Mucosa of descending colon (tissue), 3 donors: ENCODE results near the gene SMIM36. TPM values are rescaled to one million over a fixed set of nuclear protein-coding genes. Genes with fewer than 3 reads are reported as not detected.

ENCODE experiments used
- ATAC-seq: fragments of 200-7000 bp; cut with Tn5 transposase; one replicate; pipeline ENCODE4 v1.9.1; 2020; ENCODE audit warnings: mild to moderate bottlenecking, moderate library complexity
- DNase-seq, 3 donors: peaks; one replicate each; pipeline ENCODE4 v3.0.0-alpha.2; 2020
- H3K36me3 ChIP-seq: fragments of 200-600 bp; one replicate; pipeline ENCODE4 v1.8.0; 2021; ENCODE audit warnings: low read depth, mild to moderate bottlenecking
- H3K4me1 ChIP-seq: fragments of 200-600 bp; one replicate; pipeline ENCODE4 v1.8.0; 2021; ENCODE audit warnings: low read depth, mild to moderate bottlenecking
- H3K4me3 ChIP-seq: fragments of 200-600 bp; one replicate; pipeline ENCODE4 v1.8.0; 2021; ENCODE audit warnings: mild to moderate bottlenecking
- H3K9me3 ChIP-seq: fragments of 200-600 bp; one replicate; pipeline ENCODE4 v1.8.0; 2021; ENCODE audit warnings: mild to moderate bottlenecking
- intact Hi-C, 2 donors: fragments of 100-400 bp; cut with DNase I in 1 of 2; cut with micrococcal nuclease in 1 of 2; formaldehyde crosslinking; loops; one replicate each; pipeline versions ENCODE4 v1.11.0 to v1.11.1; 2022; cut with DNase I, micrococcal nuclease
- total RNA-seq, 3 donors: library from RNA; stranded (reverse); fragmentation: NEBNext Ultra II Directional in 2 of 3; extraction: Animal tissue kit (Norgen Biotek cat#: 25700) in 2 of 3; gene quantifications; one replicate each; pipeline versions ENCODE4 v1.2.1 to v1.2.4, GENCODE V29; 2021 to 2023
- TF ChIP-seq, protein P1 (sequence below): fragments of 200-600 bp; IDR thresholded peaks from one replicate; pipeline ENCODE4 v1.8.0; 2022; ENCODE audit warnings: antibody characterized with exemption, mild to moderate bottlenecking
- donor health status: DM: no; HTN: no; CAD: no; lungs with moderate emphysema.
- donor health status: DM: no; HTN: no; CAD: no.
- donor health status: DM: no; HTN: yes; CAD: no.

Gene SMIM36
- total RNA-seq, 3 donors from 2014 or later = not detected

DNA sequence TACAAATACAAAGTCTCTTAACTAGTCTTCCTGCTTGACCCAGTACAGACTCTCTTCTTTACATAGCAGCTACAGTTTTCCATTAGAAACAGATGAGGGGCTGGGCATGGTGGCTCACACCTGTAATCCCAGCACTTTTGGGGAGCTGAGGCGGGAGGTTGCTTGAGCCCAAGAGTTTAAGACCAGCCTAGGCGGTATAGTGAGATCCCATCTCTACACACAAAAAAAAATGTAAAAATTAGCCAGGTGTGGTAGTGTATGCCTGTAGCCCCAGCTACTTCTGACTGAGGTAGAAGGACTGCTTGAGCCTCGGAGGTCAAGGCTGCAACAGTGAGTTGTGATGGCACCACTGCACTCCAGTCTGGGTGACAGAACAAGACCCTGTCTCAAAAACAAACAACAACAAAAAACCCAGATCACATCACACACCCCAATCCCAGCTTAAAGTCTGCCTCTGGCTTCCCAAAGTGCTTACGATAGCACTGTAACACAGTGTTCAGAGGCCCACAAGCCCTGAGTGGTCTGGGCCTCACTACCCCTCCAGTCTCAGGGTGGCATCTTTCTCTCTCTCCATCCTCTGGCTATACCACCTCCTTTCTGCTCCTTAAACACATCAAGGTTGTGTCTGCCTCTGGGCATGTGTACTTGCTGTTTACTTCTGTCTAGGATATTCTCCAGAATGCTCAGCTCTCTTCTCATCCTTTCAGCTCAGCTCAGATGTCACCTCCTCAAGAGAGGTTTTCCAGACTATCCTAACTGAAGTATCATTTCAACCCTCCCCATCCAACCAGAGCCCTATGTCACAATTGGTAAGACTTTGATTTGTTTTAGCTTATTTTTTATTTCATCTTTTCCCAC lies 93.6 kb downstream of the SMIM36 start:
- Histone ChIP-seq H3K4me1 (peaks cover 6% of the 10 kb centered on the region), H3K4me3 (no peak overlapping the region), H3K36me3 (no peaks in the 10 kb centered on the region), H3K9me3 (no peaks in the 10 kb centered on the region)
- intact Hi-C loops = no loop called here
- ATAC-seq = no peak
- TF ChIP-seq, protein P1, sequence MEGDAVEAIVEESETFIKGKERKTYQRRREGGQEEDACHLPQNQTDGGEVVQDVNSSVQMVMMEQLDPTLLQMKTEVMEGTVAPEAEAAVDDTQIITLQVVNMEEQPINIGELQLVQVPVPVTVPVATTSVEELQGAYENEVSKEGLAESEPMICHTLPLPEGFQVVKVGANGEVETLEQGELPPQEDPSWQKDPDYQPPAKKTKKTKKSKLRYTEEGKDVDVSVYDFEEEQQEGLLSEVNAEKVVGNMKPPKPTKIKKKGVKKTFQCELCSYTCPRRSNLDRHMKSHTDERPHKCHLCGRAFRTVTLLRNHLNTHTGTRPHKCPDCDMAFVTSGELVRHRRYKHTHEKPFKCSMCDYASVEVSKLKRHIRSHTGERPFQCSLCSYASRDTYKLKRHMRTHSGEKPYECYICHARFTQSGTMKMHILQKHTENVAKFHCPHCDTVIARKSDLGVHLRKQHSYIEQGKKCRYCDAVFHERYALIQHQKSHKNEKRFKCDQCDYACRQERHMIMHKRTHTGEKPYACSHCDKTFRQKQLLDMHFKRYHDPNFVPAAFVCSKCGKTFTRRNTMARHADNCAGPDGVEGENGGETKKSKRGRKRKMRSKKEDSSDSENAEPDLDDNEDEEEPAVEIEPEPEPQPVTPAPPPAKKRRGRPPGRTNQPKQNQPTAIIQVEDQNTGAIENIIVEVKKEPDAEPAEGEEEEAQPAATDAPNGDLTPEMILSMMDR = no peak
- DNase-seq = no peak

DNA sequence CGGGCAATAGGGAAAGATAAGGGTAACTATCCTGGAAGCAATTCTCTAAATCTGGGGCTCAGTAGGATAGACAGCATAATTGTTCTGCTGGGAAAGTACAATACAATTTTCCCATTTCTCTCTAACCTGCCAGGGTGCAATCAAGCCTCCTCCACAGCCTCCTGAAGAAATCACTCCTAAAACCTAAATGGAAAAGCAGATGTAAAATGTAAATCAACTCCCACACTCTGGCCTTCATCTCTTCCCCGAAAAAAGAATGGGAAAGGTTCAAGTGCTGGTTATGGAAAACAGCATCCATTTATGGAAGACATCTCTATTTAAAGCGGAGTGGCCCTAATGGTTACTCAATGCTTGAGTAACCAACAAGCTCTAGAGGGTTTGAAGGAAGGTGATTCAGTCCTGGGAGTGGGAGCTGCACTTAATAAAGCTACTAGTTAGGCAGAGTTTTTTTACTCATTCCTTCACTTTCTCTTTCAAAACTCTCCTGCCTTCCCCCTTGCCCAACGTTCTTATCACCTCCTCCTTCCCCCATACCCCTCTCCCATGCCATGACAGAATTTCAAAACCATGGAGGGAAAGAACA lies 94.7 kb downstream of the SMIM36 start:
- no peak for DNase-seq
- H3K4me3 ChIP-seq = no peak overlapping the region
- intact Hi-C loops = no loop called here
- no peaks in the 10 kb centered on the region for H3K4me1 ChIP-seq
- no peak for ATAC-seq
- no peaks in the 10 kb centered on the region for H3K9me3 ChIP-seq
- no peaks in the 10 kb centered on the region for H3K36me3 ChIP-seq
- TF ChIP-seq, protein P1 = no peak

DNA sequence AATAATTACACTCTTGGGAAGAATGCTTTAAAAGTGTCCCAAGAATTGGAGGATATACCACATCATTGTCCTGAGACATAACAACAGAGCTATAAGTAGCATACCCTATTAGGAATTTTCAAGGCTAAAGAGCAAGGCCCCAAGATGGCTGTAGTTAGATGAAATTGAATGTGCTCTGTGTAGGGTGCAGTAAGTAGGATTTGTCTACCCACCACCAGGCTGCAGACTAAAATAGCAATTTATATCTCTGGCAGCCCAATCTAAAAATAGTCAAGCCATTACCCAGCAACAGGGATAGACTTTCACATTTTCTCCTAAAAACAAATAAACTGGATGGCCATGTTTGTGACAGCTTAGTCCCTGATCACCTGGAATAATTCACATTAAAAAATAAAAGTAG lies 95.3 kb downstream of the SMIM36 start:
- DNase-seq (no peak), ATAC-seq (no peak)
- TF ChIP-seq, protein P1 = no peak
- intact Hi-C loops = no loop called here
- Histone ChIP-seq H3K4me3 (no peak overlapping the region), H3K4me1 (no peaks in the 10 kb centered on the region), H3K36me3 (no peaks in the 10 kb centered on the region), H3K9me3 (no peaks in the 10 kb centered on the region)

DNA sequence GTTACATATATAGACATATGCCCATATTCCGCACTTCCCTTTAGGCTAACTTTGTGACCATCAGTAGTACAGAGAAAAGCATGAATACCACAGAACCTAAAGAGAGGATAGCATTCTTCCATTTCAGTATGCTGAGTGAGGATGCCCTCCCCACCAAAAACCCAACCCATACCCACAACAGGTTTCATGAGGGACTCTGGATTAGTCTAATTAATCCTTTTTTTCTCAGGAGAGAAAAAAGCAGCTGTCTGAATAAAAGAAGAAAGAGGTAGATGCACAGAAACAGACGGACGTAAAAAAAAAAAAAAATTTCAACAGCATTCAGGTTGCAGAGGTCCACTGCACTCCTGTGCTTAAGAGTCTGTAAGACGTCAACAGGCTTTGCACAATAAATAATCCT lies 96.3 kb downstream of the SMIM36 start:
- intact Hi-C loops = no loop called here
- TF ChIP-seq, protein P1 = no peak
- H3K36me3 ChIP-seq = no peaks in the 10 kb centered on the region
- DNase-seq (no peak), ATAC-seq (no peak)
- no peaks in the 10 kb centered on the region for H3K9me3 ChIP-seq
- no peak overlapping the region for H3K4me3 ChIP-seq
- H3K4me1 ChIP-seq = no peaks in the 10 kb centered on the region

DNA sequence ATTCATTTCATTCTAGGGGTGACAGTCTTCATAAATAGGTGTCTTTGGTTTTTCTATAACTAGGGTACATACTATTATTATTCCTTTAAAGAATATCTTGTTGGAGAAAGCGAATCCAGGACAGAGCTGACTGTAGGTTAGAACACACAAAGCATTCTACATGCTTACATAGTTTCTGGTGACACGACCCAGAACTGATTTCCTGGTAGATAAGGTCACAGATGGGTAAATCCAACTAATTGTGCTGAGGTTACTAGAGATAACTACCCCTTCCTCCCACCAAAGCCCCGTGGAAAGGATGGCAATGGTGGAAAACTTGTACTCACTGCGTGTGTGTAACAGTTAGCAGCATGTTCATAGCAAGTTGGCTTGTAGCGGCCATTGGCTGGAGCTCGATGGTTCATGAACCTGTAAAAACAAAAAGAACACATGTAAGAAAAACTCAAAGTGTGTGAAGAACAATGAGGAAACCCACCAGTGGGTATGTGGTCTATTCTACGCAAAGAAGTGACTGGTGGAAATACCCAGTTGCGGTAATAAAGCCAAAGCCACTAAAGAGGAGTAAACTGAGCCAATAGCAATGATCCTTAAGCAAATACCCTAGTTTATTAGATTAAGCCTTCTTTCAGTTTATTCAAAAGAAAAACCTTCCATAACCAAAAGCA lies 97.3 kb downstream of the SMIM36 start:
- ATAC-seq (no peak), DNase-seq (no peak)
- H3K4me3 ChIP-seq = no peak overlapping the region
- intact Hi-C loops = no loop called here
- H3K4me1 ChIP-seq = no peaks in the 10 kb centered on the region
- H3K9me3 ChIP-seq = no peaks in the 10 kb centered on the region
- TF ChIP-seq, protein P1 = no peak
- H3K36me3 ChIP-seq = no peaks in the 10 kb centered on the region
